ENCODE measurements around the gene PTPRG.

Gene PTPRG

DNA sequence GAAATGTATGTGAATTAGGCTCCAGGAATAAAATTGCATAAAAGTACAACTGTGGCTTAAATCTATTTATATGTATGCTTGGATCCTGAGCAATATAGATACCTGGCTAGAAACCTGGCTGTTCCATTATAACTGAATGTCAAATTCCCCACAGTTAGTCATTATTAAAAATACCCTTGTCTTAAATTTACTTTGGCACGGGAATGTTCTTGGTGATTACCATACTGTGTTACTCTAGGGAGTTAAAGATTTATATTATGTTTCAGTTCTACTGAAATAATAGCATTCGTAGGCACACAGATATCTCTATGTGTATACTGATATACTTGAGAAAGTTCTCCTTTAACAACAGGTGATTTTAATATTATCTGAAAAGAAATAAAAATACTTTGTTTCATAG, 394.1 kb downstream of the PTPRG start:
- TF ChIP-seq POLR2AphosphoS5 (IDR thresholded peaks at IDR 0.05; ENCODE audit: low read depth, low read length) (no peak), SIN3A (IDR thresholded peaks at IDR 0.05; ENCODE audit: borderline replicate concordance, insufficient read depth, low read length) (no peak), TAF1 (IDR thresholded peaks at IDR 0.05; ENCODE audit: borderline replicate concordance, insufficient read depth, low read length) (no peak), FOXP2 (optimal IDR thresholded peaks at IDR 0.05; ENCODE audit: borderline replicate concordance, extremely low read depth, extremely low read length, insufficient read depth) (no peak)
- TF ChIP-seq, protein P1, sequence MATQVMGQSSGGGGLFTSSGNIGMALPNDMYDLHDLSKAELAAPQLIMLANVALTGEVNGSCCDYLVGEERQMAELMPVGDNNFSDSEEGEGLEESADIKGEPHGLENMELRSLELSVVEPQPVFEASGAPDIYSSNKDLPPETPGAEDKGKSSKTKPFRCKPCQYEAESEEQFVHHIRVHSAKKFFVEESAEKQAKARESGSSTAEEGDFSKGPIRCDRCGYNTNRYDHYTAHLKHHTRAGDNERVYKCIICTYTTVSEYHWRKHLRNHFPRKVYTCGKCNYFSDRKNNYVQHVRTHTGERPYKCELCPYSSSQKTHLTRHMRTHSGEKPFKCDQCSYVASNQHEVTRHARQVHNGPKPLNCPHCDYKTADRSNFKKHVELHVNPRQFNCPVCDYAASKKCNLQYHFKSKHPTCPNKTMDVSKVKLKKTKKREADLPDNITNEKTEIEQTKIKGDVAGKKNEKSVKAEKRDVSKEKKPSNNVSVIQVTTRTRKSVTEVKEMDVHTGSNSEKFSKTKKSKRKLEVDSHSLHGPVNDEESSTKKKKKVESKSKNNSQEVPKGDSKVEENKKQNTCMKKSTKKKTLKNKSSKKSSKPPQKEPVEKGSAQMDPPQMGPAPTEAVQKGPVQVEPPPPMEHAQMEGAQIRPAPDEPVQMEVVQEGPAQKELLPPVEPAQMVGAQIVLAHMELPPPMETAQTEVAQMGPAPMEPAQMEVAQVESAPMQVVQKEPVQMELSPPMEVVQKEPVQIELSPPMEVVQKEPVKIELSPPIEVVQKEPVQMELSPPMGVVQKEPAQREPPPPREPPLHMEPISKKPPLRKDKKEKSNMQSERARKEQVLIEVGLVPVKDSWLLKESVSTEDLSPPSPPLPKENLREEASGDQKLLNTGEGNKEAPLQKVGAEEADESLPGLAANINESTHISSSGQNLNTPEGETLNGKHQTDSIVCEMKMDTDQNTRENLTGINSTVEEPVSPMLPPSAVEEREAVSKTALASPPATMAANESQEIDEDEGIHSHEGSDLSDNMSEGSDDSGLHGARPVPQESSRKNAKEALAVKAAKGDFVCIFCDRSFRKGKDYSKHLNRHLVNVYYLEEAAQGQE (IDR thresholded peaks at IDR 0.05; ENCODE audit: insufficient read depth in 1 of 2, low read depth in 2 of 2, low read length in 2 of 2): no peak

DNA sequence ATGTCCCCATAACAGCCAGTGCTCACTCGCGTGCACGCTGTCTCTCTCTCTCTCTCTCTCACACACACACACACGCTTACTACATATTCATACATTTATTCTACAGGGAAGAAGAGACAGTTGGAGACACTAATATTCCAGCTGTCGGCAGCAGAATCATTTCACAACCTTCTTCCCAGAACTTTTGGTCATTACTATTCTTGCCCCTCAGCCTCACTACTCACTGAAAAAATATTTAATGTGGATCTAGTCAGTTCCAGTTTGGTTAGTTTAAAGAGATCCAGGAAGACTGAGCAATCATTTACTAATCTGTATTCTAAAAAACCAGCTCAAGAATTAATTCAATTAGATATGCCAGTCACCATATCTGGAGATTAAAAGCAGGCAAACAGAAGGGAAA, 394.9 kb downstream of the PTPRG start:
- TF ChIP-seq SIN3A (IDR thresholded peaks at IDR 0.05; ENCODE audit: borderline replicate concordance, insufficient read depth, low read length): no peak
- TF ChIP-seq POLR2AphosphoS5 (IDR thresholded peaks at IDR 0.05; ENCODE audit: low read depth, low read length): no peak
- TF ChIP-seq, protein P1 (IDR thresholded peaks at IDR 0.05; ENCODE audit: insufficient read depth in 1 of 2, low read depth in 2 of 2, low read length in 2 of 2): no peak
- no peak for TF ChIP-seq FOXP2 (optimal IDR thresholded peaks at IDR 0.05; ENCODE audit: borderline replicate concordance, extremely low read depth, extremely low read length, insufficient read depth)
- no peak for TF ChIP-seq TAF1 (IDR thresholded peaks at IDR 0.05; ENCODE audit: borderline replicate concordance, insufficient read depth, low read length)

DNA sequence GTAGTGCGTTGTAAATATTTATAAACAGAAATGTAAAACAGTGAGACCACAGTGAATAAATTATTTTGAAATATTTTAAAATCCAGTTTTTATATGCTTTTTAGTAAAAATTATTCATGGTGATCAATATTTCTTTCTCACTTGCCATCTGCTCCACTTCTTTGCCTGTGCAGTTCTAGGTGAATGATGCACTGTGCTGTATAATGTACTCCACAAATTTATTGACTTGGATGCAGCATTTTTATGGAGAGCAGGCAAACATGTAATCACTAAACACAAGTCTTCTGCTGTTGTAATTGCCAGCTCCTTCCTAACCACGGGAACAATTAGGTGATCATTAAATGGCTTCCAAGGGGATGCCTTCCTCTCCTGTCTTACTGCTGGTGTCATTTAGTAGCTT, 395.9 kb downstream of the PTPRG start:
- TF ChIP-seq, protein P1 (IDR thresholded peaks at IDR 0.05; ENCODE audit: insufficient read depth in 1 of 2, low read depth in 2 of 2, low read length in 2 of 2): no peak
- TF ChIP-seq SIN3A (IDR thresholded peaks at IDR 0.05; ENCODE audit: borderline replicate concordance, insufficient read depth, low read length) (no peak), POLR2AphosphoS5 (IDR thresholded peaks at IDR 0.05; ENCODE audit: low read depth, low read length) (no peak), FOXP2 (optimal IDR thresholded peaks at IDR 0.05; ENCODE audit: borderline replicate concordance, extremely low read depth, extremely low read length, insufficient read depth) (no peak)

DNA sequence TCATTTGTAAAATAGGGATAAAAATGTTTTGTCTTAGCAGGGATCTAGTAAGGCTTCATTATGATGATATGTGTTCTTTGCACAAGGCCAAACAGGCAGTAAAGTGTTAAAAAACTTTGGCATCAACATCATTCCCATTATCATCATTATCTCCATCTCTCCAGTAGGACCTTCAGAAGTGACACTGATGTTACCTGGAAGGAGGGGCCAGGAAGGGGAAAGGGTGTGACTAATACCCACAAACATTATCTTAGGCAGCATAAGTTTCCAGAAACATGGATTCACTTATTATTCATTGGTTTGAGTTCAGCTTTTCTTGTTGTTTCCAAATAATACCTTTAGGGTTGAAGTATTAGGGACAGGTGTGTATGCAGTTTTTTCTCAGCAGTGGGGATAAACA, 399.6 kb downstream of the PTPRG start:
- TF ChIP-seq POLR2AphosphoS5 (IDR thresholded peaks at IDR 0.05; ENCODE audit: low read depth, low read length): no peak

DNA sequence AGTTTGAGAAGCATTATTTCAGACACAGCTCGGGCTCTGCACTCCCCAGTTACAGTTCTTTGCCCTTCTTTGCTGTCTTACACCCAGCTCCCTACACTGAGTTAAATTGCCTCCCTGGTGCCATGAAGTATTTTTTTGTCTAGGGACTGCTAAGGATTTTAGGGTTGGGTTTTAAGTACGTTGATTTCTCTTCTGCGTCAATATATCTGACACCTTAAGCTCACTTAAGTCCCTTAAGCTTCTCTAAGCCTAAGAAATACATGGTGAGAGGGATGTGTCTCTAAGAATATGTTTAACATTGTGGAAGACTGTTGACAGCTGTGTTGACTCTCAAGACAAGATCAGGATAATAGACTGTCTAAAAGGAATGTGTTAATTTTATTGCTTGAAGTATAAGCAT, 400.5 kb downstream of the PTPRG start:
- TF ChIP-seq SIN3A (IDR thresholded peaks at IDR 0.05; ENCODE audit: borderline replicate concordance, insufficient read depth, low read length) (no peak), POLR2AphosphoS5 (IDR thresholded peaks at IDR 0.05; ENCODE audit: low read depth, low read length) (no peak), FOXP2 (optimal IDR thresholded peaks at IDR 0.05; ENCODE audit: borderline replicate concordance, extremely low read depth, extremely low read length, insufficient read depth) (no peak), TAF1 (IDR thresholded peaks at IDR 0.05; ENCODE audit: borderline replicate concordance, insufficient read depth, low read length) (no peak)
- TF ChIP-seq, protein P1 (IDR thresholded peaks at IDR 0.05; ENCODE audit: insufficient read depth in 1 of 2, low read depth in 2 of 2, low read length in 2 of 2): no peak

Data from PFSK-1 (cell line).